Transverse colon (tissue), 4 donors: Measurements from ENCODE around the gene NRBF2. TPM values are rescaled to one million over a fixed set of nuclear protein-coding genes. Genes with fewer than 3 reads are reported as not detected.

Source experiments
- DNase-seq: peaks from one replicate; pipeline ENCODE4 v3.0.0-alpha.2; 2019
- H3K27ac ChIP-seq, 4 donors: fragments of 200-600 bp; sonication (generic); 2 replicates each; pipeline ENCODE4 v1.5.1; 2016 to 2018; ENCODE audit warnings: inconsistent platforms in 4 of 4
- H3K27me3 ChIP-seq: fragments of 200-600 bp; sonication (generic); 2 replicates; pipeline ENCODE4 v1.5.1; 2017; ENCODE audit warnings: inconsistent platforms
- H3K36me3 ChIP-seq, 4 donors: fragments of 200-600 bp; sonication (generic); 2 replicates each; pipeline ENCODE4 v1.5.1; 2017 to 2019; ENCODE audit warnings: inconsistent platforms in 4 of 4
- H3K4me1 ChIP-seq, 4 donors: fragments of 200-600 bp; sonication (generic); 2 replicates each; pipeline ENCODE4 v1.5.1; 2017 to 2020; ENCODE audit warnings: inconsistent platforms in 4 of 4
- H3K4me3 ChIP-seq, 4 donors: fragments of 200-600 bp; sonication (generic); 1 replicate in 1 of 4; 2 replicates in 3 of 4; pipeline versions ENCODE4 v1.5.1 to v1.6.1; 2017 to 2019; ENCODE audit warnings: inconsistent platforms in 4 of 4
- H3K9me3 ChIP-seq, 2 donors: fragments of 200-600 bp; sonication (generic); 2 replicates each; pipeline ENCODE4 v1.5.1; 2017 to 2019; ENCODE audit warnings: inconsistent platforms in 2 of 2
- EP300 ChIP-seq: sonication (generic); formaldehyde crosslinking; IDR thresholded peaks from one replicate; pipeline ENCODE4 v1.6.1; 2017; ENCODE audit warnings: antibody characterized with exemption, low read depth
- POLR2A ChIP-seq: fragments of 450-650 bp; IDR thresholded peaks from one replicate; pipeline ENCODE4 v1.6.1; 2016; ENCODE audit warnings: antibody characterized with exemption, mild to moderate bottlenecking, moderate library complexity
- POLR2AphosphoS5 ChIP-seq, 3 donors: sonication (generic); formaldehyde crosslinking; IDR thresholded peaks; one replicate each; pipeline ENCODE4 v1.6.1; 2016; ENCODE audit warnings: antibody characterized with exemption in 3 of 3
- WGBS, 2 donors: methylation state at CpG; one replicate each; pipeline ENCODE4 v1.1.5; 2018; ENCODE audit warnings: low coverage in 1 of 2; 5-methylcytosine and 5-hydroxymethylcytosine counted together
- in situ Hi-C, 4 donors: fragments of 200-750 bp; cut with MboI; loops; one replicate each; pipeline versions ENCODE4 v1.15.0 to v1.15.1; 2017; ENCODE audit warnings: low sequenced_read_pairs in 3 of 4, low pct_ligation_motif_present in 1 of 4, low pct_unique_long_range_greater_than_20kb in 1 of 4
- intact Hi-C: fragments of 100-400 bp; cut with DNase I; formaldehyde crosslinking; loops from one replicate; pipeline ENCODE4 v1.15.1; 2023; ENCODE audit warnings: low total_unique reads
- total RNA-seq, 4 donors: library from RNA; depleted of rRNA; stranded (reverse); fragments of >200 nt; gene quantifications; one replicate each; pipeline ENCODE4 v1.1.0, GENCODE V29; 2016
- TF ChIP-seq, protein P1 (sequence below), 5 experiments: fragments of 200-600 bp in 3 of 5; fragments of 450-650 bp in 2 of 5; sonication (generic) in 3 of 5; IDR thresholded peaks; 1 replicate in 2 of 5; 2 replicates in 3 of 5; pipeline ENCODE4 v1.5.1; 2016 to 2017; ENCODE audit warnings: antibody characterized with exemption in 5 of 5, inconsistent platforms in 3 of 5, mild to moderate bottlenecking in 2 of 5, moderate library complexity in 1 of 5

Gene NRBF2
- total RNA-seq, 4 donors from 2014 or later: 1.4 to 21.3 (median 17.6) TPM

DNA sequence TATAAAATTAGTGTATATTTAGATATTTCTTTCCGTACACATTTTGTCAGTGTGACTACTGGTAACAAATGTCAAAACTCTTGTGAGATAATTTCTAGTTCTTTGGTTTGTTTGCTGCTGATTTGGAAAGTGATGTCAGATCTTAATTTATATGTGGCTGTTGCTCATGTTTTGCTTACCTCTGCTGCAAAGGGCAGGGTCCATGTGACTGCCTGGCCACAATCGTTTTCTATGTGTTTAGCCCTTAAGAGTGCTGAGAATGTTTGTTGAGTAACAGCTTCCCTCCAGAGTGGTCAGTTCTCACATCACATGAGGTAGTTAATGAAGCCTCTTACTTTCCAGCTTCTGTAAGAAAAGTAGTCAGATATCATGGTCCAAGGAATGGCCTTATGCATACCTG, 4.2 kb downstream of the NRBF2 start:
- Histone ChIP-seq H3K27me3 (no peaks in the 10 kb centered on the region), H3K9me3 (no peaks in the 10 kb centered on the region), H3K36me3 (no peaks in the 10 kb centered on the region), H3K27ac (no peak overlapping the region), H3K4me3 (no peak overlapping the region), H3K4me1 (peaks cover 13 to 42% (median 16%) of the 10 kb centered on the region in 4 donors)
- intact Hi-C loops (no loop called here), in situ Hi-C loops (no loop called here)
- no peak for DNase-seq
- WGBS, 2 donors: 48 to 59% methylated on average over 2 of the region's 2 CpGs
- TF ChIP-seq EP300: no peak
- no peak for TF ChIP-seq POLR2AphosphoS5 (IDR thresholded peaks at IDR 0.05)
- TF ChIP-seq, protein P1, sequence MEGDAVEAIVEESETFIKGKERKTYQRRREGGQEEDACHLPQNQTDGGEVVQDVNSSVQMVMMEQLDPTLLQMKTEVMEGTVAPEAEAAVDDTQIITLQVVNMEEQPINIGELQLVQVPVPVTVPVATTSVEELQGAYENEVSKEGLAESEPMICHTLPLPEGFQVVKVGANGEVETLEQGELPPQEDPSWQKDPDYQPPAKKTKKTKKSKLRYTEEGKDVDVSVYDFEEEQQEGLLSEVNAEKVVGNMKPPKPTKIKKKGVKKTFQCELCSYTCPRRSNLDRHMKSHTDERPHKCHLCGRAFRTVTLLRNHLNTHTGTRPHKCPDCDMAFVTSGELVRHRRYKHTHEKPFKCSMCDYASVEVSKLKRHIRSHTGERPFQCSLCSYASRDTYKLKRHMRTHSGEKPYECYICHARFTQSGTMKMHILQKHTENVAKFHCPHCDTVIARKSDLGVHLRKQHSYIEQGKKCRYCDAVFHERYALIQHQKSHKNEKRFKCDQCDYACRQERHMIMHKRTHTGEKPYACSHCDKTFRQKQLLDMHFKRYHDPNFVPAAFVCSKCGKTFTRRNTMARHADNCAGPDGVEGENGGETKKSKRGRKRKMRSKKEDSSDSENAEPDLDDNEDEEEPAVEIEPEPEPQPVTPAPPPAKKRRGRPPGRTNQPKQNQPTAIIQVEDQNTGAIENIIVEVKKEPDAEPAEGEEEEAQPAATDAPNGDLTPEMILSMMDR (IDR thresholded peaks at IDR 0.05): no peak
- no peak for TF ChIP-seq POLR2A

DNA sequence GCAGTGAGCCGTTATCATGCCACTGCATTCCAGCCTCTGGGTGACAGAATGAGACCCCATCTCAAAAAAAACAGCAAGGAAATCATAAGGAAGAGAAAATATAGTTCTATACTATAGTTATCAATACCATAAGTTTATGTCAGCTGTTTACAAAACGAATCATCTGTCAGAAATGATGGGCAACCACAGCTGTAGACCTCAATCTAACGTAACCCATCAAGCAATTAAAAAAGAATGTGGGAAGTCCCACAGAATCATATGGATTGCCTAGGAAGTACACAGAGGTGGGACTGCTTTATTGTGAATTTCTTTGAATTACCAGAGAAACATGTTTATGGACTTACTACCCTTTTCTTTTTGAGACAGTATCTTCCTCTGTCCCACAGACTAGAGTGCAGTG, 6.9 kb downstream of the NRBF2 start:
- no peak for TF ChIP-seq POLR2A
- TF ChIP-seq EP300: no peak
- TF ChIP-seq POLR2AphosphoS5 (IDR thresholded peaks at IDR 0.05): no peak
- TF ChIP-seq, protein P1 (IDR thresholded peaks at IDR 0.05): no peak
- in situ Hi-C loops: no loop called here
- 55 to 82% methylated on average over 3 of the region's 3 CpGs for WGBS, 2 donors
- Histone ChIP-seq H3K27me3 (no peaks in the 10 kb centered on the region), H3K36me3 (no peaks in the 10 kb centered on the region), H3K9me3 (no peaks in the 10 kb centered on the region), H3K4me3 (no peak overlapping the region), H3K27ac (no peak overlapping the region), H3K4me1 (peaks cover 2 to 30% (median 7%) of the 10 kb centered on the region in 4 donors)
- DNase-seq: no peak
- intact Hi-C loops: no loop called here

DNA sequence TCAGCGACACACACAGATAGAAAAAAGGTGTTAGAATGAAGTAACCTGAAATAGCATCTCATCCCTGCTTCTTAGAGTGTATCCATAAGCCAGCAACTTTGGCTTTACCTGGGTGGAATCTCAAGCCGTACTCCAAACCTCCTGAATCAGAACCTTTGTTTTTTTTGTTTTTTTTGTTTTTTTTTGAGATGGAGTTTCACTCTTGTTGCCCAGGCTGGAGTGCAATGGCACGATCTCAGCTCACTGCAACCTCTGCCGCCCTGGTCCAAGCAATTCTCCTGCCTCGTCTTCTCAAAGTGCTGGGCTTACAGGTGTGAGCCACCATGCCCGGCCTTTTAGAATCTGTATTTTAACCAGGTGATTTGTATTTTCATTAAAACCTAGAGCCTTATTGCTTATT, 9.0 kb downstream of the NRBF2 start:
- Histone ChIP-seq H3K27me3 (no peaks in the 10 kb centered on the region), H3K27ac (no peak overlapping the region), H3K9me3 (no peaks in the 10 kb centered on the region), H3K4me3 (no peak overlapping the region), H3K4me1 (peaks cover 0 to 27% (median 13%) of the 10 kb centered on the region in 4 donors), H3K36me3 (no peaks in the 10 kb centered on the region)
- 92 to 98% methylated on average over 6 of the region's 6 CpGs for WGBS, 2 donors
- no peak for TF ChIP-seq EP300
- TF ChIP-seq POLR2A: no peak
- TF ChIP-seq POLR2AphosphoS5 (IDR thresholded peaks at IDR 0.05): no peak
- intact Hi-C loops (no loop called here), in situ Hi-C loops (no loop called here)
- no peak for DNase-seq

DNA sequence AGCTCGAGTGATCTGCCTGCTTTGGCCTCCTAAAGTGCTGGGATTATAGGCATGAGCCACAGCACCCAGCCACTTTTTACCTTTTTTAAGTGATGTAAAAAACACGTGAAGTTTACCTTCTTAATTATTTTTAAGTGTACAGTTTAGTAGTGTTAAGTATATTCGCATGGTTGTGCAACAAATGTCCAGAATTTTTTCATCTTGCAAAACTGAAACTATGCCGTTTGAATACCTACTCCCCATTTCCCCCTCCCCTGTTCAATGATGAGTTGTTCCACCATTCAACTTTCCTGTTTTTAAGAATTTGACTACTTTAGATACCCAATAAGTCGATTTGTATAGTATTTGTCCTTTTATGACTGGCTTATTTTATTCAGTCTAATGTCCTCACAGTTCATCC, 10.9 kb downstream of the NRBF2 start:
- TF ChIP-seq EP300 (no peak), POLR2AphosphoS5 (IDR thresholded peaks at IDR 0.05) (no peak), POLR2A (no peak)
- TF ChIP-seq, protein P1 (IDR thresholded peaks at IDR 0.05): no peak
- H3K4me3 ChIP-seq: no peak overlapping the region
- DNase-seq: no peak
- peaks cover 0 to 20% (median 13%) of the 10 kb centered on the region in 4 donors for H3K4me1 ChIP-seq
- 64 to 88% methylated on average over 3 to 5 of the region's 5 CpGs for WGBS, 2 donors
- in situ Hi-C loops (no loop called here), intact Hi-C loops (no loop called here)
- H3K27ac ChIP-seq: no peak overlapping the region
- no peaks in the 10 kb centered on the region for H3K27me3 ChIP-seq
- no peaks in the 10 kb centered on the region for H3K9me3 ChIP-seq
- no peaks in the 10 kb centered on the region for H3K36me3 ChIP-seq

DNA sequence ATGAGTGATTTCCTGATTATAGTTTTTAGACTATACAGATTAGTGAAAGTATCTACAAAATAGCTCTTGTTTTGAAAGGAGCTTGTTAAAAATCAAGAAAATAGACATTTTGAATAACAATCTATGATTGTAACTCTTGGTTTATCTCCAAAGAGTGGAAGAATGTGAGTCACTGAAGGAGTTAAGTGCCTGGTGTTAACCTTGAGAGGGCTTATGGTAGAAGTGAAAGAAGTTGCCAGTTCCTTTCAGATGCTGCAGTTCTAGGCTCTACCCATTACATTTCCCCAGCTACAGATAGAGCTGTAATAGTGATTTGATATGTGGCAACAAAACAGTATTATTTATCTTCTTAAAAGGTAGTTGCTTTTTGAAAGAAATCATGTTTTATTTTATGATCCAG, 12.7 kb downstream of the NRBF2 start:
- Histone ChIP-seq H3K9me3 (no peaks in the 10 kb centered on the region), H3K27me3 (no peaks in the 10 kb centered on the region), H3K4me1 (peaks cover 0 to 20% (median 13%) of the 10 kb centered on the region in 4 donors), H3K4me3 (no peak overlapping the region), H3K36me3 (no peaks in the 10 kb centered on the region), H3K27ac (no peak overlapping the region)
- no peak for DNase-seq
- in situ Hi-C loops (no loop called here), intact Hi-C loops (no loop called here)
- TF ChIP-seq EP300 (no peak), POLR2AphosphoS5 (IDR thresholded peaks at IDR 0.05) (no peak), POLR2A (no peak)
- TF ChIP-seq, protein P1 (IDR thresholded peaks at IDR 0.05): no peak
